CD4-positive, alpha-beta T cell treated with Interferon gamma for 1 hour (primary cell): ENCODE data around the gene IGSF9B.

ENCODE experiments used
- DNase-seq: peaks from one replicate; pipeline ENCODE4 v3.0.0-alpha.2; 2020

The IGSF9B gene

DNA sequence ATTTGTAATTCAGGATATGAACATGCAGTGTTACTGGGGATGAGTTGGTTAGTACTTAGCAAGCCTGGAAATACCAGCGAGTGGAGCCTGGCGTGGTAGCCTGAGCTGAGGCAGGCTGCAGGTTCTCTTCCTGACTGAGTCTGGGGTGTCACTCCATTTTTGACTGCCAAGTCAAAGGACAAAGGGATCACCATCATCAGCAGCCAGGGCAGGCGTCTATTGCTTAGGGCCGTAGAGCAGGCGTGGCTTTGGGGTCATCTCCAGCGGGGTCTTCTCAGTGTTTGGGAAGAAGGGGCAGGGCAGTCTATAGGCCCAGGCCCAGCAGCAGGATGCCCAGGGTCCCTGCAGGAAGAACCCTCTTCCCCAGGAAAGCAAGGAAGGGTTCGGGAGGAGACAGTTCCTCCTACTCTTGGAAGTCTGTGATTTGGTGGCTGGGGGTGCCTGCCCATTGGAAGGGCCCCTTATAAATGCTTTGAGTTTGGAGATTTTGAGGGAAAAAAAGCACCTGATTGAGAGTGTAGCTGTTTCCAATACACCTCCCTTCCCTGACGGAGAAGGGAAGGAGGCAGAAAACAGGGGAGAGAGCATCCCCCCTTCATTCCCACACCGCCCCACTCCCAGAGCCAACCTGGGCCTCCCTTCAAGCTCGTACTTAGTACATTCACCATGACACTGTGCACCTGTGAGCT is 60.0 kb downstream of the IGSF9B start:
- no peak for DNase-seq

DNA sequence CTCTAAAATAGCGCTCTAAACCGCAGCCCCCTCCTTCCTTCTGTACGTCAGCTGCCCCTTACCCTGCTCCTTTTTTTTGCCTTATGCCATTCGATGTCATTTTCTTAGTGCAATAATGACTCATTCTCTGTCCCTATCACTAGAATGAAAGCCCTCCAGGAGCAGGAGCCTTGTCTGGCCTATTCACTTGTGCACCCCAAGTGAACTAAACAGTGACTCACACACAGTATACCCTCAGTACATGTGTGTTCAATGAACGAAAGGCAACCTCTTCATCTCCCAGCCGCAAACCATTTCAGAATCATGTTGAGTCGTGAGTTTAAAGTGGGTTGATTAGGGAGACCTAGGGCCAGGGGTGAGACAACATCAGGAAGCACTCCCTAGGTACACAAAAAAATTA is 60.7 kb downstream of the IGSF9B start:
- DNase-seq, result no peak

DNA sequence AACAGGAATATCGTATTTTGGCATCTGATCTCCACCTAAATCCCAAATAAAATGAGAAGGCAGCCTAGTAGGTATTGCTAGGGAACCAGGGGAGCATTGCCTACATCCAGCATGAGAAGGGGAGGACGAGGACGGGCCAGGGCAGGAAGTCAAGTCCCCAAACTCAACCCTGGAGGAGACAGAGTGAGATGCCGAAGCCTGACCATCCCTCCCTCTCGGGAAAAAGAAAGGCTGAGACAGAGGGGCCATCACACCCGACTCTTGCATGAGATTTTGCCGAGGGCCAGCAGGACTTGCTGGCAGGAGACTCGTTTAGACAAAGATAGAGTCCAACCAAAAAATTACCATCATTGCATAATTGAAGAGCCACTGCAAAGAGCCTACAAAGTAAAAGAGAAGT is 61.2 kb downstream of the IGSF9B start:
- no peak for DNase-seq

DNA sequence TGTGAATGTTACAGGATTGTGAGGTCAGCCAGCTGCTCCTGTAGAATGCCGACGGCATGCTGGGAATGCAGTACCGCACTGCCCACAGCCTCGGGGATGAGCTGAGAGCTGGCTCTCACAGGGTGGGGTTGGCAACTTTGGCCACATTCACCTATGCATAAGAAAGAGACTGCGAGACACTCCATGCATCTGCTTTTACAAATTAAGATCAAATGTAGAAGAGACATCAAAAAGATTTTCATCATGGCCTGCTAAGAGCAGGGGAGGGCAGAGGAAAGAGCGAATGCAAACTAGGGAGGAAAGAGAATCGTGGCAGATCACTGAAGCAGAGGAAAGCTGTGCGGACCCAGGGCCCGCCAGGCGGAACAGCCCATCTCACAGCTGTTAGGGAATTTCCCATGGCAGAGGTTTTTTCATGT is 61.7 kb downstream of the IGSF9B start:
- DNase-seq, result no peak

DNA sequence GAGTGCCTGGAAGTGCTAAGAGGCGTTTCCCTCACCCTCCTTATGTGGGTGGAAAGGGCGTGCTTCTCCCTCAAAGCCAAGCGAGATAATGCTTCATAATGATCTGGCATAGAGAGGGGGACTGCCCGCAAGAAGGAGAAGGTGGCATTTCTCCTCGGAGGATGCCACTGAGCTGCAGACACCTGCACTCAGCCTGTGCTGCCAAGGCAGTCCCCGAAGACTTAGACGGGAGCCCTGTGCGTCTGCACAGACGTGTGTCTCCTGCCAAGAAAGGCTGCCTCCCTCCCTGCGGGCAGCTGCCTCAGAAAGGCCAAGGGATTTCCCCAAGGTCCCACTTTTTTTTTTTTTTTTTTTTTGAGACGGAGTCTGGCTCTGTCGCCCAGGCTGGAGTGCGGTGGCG is 63.4 kb downstream of the IGSF9B start:
- no peak for DNase-seq

DNA sequence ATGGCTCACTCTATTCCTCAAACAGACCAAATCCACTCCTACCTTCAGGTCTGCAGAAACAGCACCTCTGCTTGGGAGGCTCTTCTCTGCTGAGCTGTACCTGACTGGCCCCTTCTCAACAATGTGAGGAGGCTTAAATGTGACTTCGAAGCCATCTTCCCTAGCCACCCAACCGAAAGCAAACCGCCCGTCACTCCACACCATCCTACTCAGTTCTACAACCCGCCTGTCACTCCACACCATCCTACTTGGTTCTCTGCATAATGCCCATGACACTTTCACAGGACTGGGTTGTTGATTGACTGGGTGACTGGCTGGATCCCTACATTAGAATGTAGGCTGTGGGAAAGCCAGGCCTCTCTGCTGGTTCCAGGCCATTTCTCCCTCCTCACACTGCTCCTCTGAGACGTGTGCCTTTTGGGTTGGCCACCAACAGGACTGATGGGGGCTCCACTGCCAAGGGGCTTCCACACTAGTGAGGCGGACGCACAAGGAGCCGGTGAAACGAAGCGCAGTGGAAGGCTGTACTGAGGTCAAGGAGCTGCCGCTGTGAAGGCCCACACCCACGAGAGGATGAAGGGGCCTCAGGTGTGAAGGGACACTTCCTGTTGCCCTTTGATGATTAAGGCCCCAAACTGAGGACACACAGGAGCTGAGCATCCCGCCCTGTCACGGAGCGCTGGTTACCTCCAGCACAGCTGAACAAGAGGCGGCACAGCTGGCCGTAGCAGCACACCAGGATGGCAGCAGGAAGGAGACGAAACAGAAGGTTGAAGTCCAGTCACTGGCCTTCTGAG is 64.0 kb downstream of the IGSF9B start:
- DNase-seq, result no peak

DNA sequence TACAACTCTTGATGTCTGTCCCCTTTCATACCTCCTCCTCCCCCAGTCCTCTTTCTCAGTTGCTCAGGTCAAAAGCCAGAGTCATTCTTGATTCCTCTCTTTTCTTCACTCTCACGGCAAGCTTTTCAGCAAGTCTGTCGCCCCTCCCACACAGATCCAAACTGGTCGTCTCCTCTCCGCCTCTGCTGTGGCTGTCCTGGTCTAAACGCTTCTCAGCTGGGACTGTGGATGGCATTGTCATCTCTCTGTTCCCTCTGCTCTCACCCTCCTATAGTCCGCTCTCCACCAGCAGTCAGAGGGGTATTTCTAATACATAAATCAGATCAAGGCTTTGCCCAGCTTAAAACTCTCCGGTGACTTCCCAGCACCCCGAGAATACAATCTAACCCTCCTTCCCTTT is 64.6 kb downstream of the IGSF9B start:
- DNase-seq, result no peak

DNA sequence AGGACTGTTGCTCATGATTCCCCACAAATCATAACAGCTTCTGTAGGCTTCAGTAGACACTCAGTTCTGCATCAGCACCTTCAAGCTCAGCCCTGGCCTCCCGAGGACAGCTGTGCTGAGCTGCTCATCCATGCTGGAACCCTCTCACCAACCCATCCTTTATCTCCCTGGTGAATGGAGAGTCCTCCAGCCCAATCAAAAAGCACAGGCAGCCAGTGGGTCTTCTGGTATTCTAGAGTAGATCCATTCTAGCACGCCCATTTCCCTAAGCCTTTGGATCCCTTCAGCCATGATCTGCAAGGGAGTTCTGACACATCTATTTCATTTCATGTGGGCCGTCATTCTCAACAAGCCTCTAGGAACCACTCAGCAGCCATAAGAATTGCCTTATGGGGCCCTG is 66.9 kb downstream of the IGSF9B start:
- DNase-seq, result no peak

DNA sequence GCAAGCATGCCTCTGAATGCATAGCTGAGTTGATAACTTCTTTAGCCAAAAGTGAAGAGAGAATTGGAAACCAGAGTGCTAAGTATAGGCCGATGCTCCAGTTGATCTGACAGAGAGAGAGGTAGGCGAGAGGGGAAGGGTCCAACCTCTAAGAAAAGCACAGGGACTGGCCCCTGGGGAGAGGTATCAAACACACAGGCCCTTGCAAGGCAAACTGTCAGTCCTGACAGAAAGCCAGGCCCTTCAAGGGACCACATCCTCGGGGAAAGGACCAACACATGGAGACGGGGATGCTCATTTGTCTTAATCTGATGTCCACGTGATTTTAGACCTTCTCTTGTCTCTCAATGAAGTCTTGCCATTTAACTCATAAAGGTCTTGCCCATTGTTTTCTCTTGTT is 67.6 kb downstream of the IGSF9B start:
- no peak for DNase-seq

DNA sequence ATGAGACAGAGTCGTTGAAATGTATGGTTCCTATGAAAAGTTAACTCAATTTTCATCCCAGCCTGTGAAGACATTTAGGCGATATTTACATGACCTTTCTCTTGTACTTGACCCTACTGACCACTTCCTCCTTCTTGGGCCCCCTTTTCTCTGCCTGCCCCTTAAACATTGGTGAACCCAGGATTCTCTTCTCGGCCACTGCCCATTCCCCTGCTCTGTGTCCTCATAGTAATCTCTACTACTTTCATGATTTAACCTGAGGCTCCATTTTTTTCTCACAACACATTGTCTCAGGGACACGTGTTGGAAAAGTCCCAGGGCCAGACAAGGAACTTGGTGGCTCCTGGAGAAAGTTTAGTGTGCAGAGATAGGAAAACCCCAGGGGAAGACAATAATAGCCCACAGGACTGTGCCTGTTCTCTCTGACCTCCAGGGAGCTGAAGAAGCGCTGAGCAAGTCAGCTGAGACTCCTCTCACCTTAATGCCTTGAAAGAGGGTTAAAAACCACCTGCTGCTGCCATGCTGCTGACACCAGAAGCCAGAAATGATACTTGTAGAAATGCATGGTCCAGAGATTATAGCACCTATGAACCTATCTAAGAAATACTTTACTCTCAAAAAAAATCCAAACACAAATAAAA is 69.0 kb downstream of the IGSF9B start:
- DNase-seq, result no peak

DNA sequence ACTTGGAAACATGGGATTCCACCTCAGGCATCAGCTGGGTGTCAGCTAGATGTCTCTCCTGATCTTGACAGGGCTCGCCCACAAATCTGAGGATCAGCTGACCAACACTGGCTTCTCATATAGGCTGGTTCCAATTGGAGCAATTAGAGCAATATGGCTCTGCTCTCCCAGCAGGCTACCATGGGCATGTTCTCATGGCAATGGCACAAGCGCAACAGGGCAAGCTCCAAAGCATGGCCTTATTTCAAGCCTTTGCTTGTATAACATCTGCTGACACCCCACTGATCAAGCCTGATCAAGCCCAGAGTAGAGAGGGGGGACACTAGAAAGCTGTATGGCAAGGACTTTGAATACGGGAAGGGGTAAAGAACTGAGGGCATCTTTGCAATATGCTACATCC is 70.7 kb downstream of the IGSF9B start:
- DNase-seq, result no peak

DNA sequence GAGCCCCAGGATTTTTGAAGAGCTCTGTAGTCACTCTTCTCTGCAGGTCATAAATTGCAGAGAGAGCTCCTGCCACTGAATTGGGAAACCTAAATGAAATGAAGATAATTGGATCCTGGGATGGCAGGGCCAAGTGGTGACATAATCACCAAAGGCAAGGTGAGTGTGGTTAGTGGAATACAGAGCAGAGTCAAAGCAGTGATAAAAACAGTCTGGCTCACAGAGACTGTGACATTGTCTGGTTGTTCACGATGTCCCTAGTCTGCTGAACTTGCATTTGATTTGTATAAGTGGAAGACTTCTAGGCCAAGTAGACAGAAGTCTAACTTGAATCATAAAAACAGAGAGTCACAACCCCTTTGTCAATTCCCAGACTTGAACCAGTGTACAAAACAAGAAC is 84.6 kb downstream of the IGSF9B start:
- DNase-seq, result no peak

DNA sequence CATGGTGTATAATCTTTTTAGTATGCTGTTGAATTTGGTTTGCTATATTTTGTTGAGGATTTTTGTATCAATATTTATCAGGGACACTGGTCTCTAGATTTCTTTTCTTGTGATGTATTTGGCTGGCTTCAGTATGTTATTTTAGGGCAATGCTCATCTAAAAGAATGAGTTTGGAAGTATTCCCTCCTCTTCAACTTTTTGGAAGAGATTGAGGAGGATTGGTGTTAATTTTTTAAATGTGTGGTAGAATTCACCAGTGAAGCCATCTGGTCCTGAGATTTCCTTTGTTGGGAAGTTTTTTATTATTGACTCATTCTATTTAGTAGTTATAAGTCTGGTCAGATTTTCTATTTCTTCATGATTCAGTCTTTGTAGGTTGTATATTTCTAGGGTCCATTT is 89.3 kb downstream of the IGSF9B start:
- DNase-seq, result no peak

DNA sequence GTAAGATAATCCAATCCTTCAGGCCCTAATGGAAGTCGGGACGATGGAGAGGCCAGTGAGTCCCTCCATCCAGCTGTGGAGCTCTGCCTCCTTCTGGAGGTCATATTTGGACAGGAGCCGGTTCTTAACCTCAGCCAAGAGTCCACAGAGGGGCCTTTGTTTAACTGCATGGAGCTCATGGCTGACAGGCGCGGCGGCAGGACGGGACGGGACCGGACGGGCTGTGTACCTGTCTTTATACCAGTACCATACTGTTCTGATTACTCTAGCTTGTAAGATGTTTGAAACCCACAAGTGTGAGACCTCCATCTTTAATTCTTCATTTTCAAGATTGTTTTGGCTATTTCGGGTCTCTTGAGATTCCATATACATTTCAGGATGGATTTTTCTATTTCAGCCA is 91.3 kb downstream of the IGSF9B start:
- no peak for DNase-seq

DNA sequence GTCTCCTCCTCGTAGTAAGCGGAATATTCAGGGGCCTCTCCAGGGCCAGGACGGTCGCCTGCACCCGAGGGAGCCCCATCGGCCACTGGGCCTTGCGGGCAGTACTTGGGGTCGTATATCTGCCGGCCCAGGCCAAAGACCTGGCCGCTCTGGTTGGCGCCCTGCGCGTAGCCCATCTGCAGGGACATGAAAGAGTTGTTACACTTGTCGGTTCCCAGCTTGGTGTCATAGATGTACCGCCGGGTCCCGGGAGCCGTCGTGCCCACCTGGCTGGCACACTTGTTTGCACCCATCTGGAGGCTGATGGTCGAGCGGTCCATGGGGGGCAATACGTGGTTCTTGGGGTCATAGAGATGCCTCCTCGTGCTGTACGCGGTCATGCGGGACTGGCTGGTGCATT is 92.0 kb downstream of the IGSF9B start:
- DNase-seq, result no peak

DNA sequence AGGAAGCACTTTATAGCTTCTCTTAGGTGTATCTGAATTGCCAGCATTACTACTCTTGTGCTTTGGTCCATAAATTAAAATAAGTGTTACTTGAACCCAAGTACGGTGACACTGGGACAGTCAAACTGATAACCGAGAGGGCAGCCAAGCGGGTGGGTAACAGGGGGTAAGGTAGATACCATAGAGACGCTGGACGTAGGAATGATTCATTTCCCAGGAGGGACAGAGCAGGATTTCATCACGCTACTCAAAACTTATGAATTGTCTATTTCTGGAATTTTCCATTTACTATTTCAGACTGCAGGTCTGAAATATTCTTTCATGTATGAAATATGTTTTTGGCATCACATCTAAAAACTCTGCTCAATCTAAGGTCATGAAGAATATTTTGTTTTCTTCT is 96.6 kb downstream of the IGSF9B start:
- no peak for DNase-seq
